ENCODE measurements around the gene KCNH2.

KCNH2 gene

GRCh38 chr7:150914196-150914595, 63.9 kb downstream of the KCNH2 start:
- Histone ChIP-seq H3F3A (ENCODE audit: control insufficient read depth, insufficient read depth) (no peaks in the 10 kb centered on the region), H3K4me1 (ENCODE audit: control insufficient read depth, low read length) (no peaks in the 10 kb centered on the region; the same call in 1 of the 2 replicates), H3K9me2 (replicated peaks; ENCODE audit: control insufficient read depth, low read length) (no peaks in the 10 kb centered on the region), H3K36me3 (ENCODE audit: control insufficient read depth, low read length) (no peaks in the 10 kb centered on the region), H3K27ac (ENCODE audit: low read depth, low read length) (no peak overlapping the region), H3K9me3 (ENCODE audit: control insufficient read depth, insufficient read depth, low read length) (no peaks in the 10 kb centered on the region), H3K4me3 (ENCODE audit: low read length) (no peak overlapping the region), H3K4me2 (ENCODE audit: low read length) (no peak overlapping the region), H4K20me1 (ENCODE audit: control insufficient read depth, insufficient read depth, low read depth, low read length) (no peaks in the 10 kb centered on the region), H3K79me2 (ENCODE audit: control insufficient read depth, low read length) (no peaks in the 10 kb centered on the region), H3K27me3 (ENCODE audit: control insufficient read depth, low read length) (peaks cover 33% of the 10 kb centered on the region)
- TF ChIP-seq EZH2phosphoT487 (IDR thresholded peaks at IDR 0.05; ENCODE audit: borderline replicate concordance, low read length) (no peak), CTCF (IDR thresholded peaks at IDR 0.05; ENCODE audit: low read depth, low read length, poor library complexity, severe bottlenecking) (no peak)

GRCh38 chr7:150912427-150912826, 65.7 kb downstream of the KCNH2 start:
- Histone ChIP-seq H3K27me3 (ENCODE audit: control insufficient read depth, low read length) (peaks cover 27% of the 10 kb centered on the region), H3K4me1 (ENCODE audit: control insufficient read depth, low read length) (no peaks in the 10 kb centered on the region; the same call in 1 of the 2 replicates), H3F3A (ENCODE audit: control insufficient read depth, insufficient read depth) (no peaks in the 10 kb centered on the region), H3K9me2 (replicated peaks; ENCODE audit: control insufficient read depth, low read length) (no peaks in the 10 kb centered on the region), H3K79me2 (ENCODE audit: control insufficient read depth, low read length) (no peaks in the 10 kb centered on the region), H4K20me1 (ENCODE audit: control insufficient read depth, insufficient read depth, low read depth, low read length) (no peaks in the 10 kb centered on the region), H3K4me3 (ENCODE audit: low read length) (no peak overlapping the region), H3K27ac (ENCODE audit: low read depth, low read length) (no peak overlapping the region), H3K36me3 (ENCODE audit: control insufficient read depth, low read length) (no peaks in the 10 kb centered on the region), H3K9me3 (ENCODE audit: control insufficient read depth, insufficient read depth, low read length) (no peaks in the 10 kb centered on the region), H3K4me2 (ENCODE audit: low read length) (no peak overlapping the region)
- TF ChIP-seq CTCF (IDR thresholded peaks at IDR 0.05; ENCODE audit: low read depth, low read length, poor library complexity, severe bottlenecking), result no peak
- no peak for TF ChIP-seq EZH2phosphoT487 (IDR thresholded peaks at IDR 0.05; ENCODE audit: borderline replicate concordance, low read length)

- H3K4me3 ChIP-seq (ENCODE audit: low read length), result no peak overlapping the region
- H3K9me3 ChIP-seq (ENCODE audit: control insufficient read depth, insufficient read depth, low read length), result no peaks in the 10 kb centered on the region
- peaks cover 27% of the 10 kb centered on the region for H3K27me3 ChIP-seq (ENCODE audit: control insufficient read depth, low read length)
Measured at GRCh38 chr7:150911590-150912267, 66.4 kb downstream of the KCNH2 start.

More at GRCh38 chr7:150911590-150912267, 66.4 kb downstream of the KCNH2 start:
- Histone ChIP-seq H3K4me2 (ENCODE audit: low read length) (no peak overlapping the region), H3K4me1 (ENCODE audit: control insufficient read depth, low read length) (no peaks in the 10 kb centered on the region; the same call in 1 of the 2 replicates), H3F3A (ENCODE audit: control insufficient read depth, insufficient read depth) (no peaks in the 10 kb centered on the region), H3K9me2 (replicated peaks; ENCODE audit: control insufficient read depth, low read length) (no peaks in the 10 kb centered on the region), H3K79me2 (ENCODE audit: control insufficient read depth, low read length) (no peaks in the 10 kb centered on the region), H3K27ac (ENCODE audit: low read depth, low read length) (no peak overlapping the region), H4K20me1 (ENCODE audit: control insufficient read depth, insufficient read depth, low read depth, low read length) (no peaks in the 10 kb centered on the region), H3K36me3 (ENCODE audit: control insufficient read depth, low read length) (no peaks in the 10 kb centered on the region)
- TF ChIP-seq CTCF (IDR thresholded peaks at IDR 0.05; ENCODE audit: low read depth, low read length, poor library complexity, severe bottlenecking) (no peak), EZH2phosphoT487 (IDR thresholded peaks at IDR 0.05; ENCODE audit: borderline replicate concordance, low read length) (no peak)
